ENCODE results near the gene GRB14.

The GRB14 gene

DNA sequence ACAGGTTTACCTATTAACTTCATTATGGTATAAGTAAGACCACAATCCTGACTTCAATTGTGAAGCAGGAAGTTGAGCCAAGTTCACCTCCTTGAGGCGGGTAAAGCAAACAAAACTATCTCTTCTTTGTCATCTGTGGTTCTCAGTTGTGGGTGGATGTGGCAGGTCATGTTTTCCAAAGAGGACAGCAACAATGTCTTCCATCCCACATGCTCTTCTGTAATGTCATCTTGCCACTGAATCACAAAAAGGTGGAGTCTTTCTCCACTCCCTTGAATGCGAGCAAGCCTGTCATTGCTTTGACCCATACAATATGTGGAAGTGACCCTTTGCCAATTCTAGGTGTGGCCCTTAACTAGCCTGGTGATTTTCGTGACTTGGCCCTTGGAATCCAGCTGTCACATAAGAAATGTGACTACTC lies 98.7 kb downstream of the GRB14 start:
- Histone ChIP-seq H3K9me3 (ENCODE audit: insufficient read depth, low read depth, low read length) (peaks cover 13% of the 10 kb centered on the region), H3K36me3 (ENCODE audit: insufficient read depth, low read length) (peaks cover 14% of the 10 kb centered on the region), H3K9ac (ENCODE audit: low read depth, low read length) (no peak overlapping the region), H3K4me3 (ENCODE audit: low read length) (no peak overlapping the region), H3K27ac (ENCODE audit: low read depth, low read length) (no peak overlapping the region), H3K27me3 (ENCODE audit: insufficient read depth, low read length) (no peaks in the 10 kb centered on the region), H3K4me1 (ENCODE audit: insufficient read depth, low read length) (no peaks in the 10 kb centered on the region)
- 90% methylated on average over 3 of the region's 3 CpGs for WGBS

DNA sequence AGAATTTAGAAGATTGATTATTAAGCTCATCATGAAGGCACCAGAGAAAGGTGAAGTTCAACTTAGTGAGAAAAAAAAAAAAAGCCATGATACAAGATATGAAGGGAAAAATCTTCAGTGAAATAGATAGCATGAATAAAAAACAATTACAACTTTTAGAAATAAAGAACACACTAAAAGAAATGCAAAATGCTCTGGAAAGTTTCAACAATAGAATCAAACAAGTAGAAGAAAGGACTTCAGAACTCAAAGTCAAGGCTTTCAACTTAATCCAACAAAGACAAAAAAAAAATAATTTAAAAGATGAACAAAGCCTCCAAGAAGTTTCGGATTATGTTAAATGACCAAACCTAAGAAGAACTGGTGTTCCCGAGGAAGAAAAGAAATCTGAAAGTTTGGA lies 105.5 kb downstream of the GRB14 start:
- Histone ChIP-seq H3K27me3 (ENCODE audit: insufficient read depth, low read length) (no peaks in the 10 kb centered on the region), H3K36me3 (ENCODE audit: insufficient read depth, low read length) (peaks cover 6% of the 10 kb centered on the region; the same call in 1 of the 2 replicates), H3K4me1 (ENCODE audit: insufficient read depth, low read length) (no peaks in the 10 kb centered on the region), H3K9me3 (ENCODE audit: insufficient read depth, low read depth, low read length) (peaks cover 13% of the 10 kb centered on the region), H3K27ac (ENCODE audit: low read depth, low read length) (no peak overlapping the region), H3K4me3 (ENCODE audit: low read length) (no peak overlapping the region), H3K9ac (ENCODE audit: low read depth, low read length) (no peak overlapping the region)
- WGBS, result 95% methylated on average over 2 of the region's 2 CpGs

DNA sequence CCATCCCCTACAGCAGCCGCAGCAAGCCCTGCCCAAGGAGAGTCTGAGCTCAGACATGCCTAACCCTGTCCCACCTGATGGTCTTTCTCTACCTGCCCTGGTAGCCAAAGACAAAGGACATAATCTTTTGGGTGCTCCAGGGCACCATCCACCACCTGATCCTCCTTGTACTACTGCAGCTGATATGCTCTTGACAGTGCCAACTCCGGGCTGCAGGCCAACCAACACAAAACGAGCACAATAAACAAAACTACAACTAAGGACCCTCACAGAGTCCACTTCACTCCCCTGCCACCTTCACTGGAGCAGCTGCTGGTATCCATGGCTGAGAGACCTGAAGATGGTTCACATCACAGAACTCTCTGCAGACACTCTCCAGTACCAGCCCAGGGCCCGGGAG lies 106.3 kb downstream of the GRB14 start:
- Histone ChIP-seq H3K4me3 (ENCODE audit: low read length) (no peak overlapping the region), H3K9me3 (ENCODE audit: insufficient read depth, low read depth, low read length) (peaks cover 13% of the 10 kb centered on the region), H3K27me3 (ENCODE audit: insufficient read depth, low read length) (no peaks in the 10 kb centered on the region), H3K4me1 (ENCODE audit: insufficient read depth, low read length) (no peaks in the 10 kb centered on the region), H3K36me3 (ENCODE audit: insufficient read depth, low read length) (0 out of 2 replicates have a peak, but pooled peaks cover 3% of the 10 kb centered on the region), H3K9ac (ENCODE audit: low read depth, low read length) (no peak overlapping the region), H3K27ac (ENCODE audit: low read depth, low read length) (no peak overlapping the region)
- WGBS, result 92% methylated on average over 4 of the region's 4 CpGs

DNA sequence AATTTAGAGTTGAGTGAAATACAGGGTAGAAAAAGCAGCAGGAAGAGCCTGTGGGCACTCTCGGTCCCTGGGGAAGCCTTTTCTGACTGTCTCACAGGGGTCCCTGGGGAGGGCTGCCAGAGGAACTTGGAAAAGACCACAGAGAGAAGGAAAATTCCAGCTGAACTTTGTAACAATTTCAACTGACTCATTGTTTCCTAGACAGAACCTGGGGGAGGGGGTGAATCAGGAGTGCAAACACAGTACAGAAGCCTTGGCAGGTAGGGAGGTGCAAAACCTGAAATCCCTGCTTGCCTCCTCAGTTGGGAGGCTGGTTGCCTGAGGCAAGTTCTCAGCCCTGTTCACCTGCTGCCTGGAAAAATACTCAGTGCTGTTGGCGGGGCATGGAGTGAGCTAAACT lies 106.8 kb downstream of the GRB14 start:
- Histone ChIP-seq H3K9ac (ENCODE audit: low read depth, low read length) (no peak overlapping the region), H3K36me3 (ENCODE audit: insufficient read depth, low read length) (no peaks in the 10 kb centered on the region), H3K4me1 (ENCODE audit: insufficient read depth, low read length) (no peaks in the 10 kb centered on the region), H3K4me3 (ENCODE audit: low read length) (no peak overlapping the region), H3K27me3 (ENCODE audit: insufficient read depth, low read length) (no peaks in the 10 kb centered on the region), H3K27ac (ENCODE audit: low read depth, low read length) (no peak overlapping the region; the same call in 1 of the 2 replicates), H3K9me3 (ENCODE audit: insufficient read depth, low read depth, low read length) (peaks cover 9% of the 10 kb centered on the region)
- 90% methylated on average over 2 of the region's 2 CpGs for WGBS

DNA sequence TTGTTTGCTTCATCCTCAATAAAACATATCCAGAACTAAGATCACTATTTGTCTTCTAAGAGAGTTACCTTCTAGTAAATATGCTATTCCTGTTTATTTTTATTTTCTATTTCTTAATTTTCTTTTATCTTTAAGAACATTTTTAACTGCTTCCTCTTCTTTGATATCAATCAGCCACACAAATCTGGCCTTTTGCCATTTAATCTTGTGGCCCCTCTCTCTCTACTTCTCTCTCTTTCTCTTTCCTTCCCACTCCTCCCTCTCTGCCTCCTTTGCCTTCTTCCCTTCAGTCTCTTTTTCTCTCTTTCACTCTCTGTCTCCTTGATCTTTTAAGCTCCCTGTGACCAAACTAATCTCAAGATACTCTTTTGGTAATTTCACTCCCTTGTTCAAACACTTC lies 108.4 kb downstream of the GRB14 start:
- no peaks in the 10 kb centered on the region for H3K4me1 ChIP-seq (ENCODE audit: insufficient read depth, low read length)
- no peak overlapping the region for H3K27ac ChIP-seq (ENCODE audit: low read depth, low read length)
- H3K9ac ChIP-seq (ENCODE audit: low read depth, low read length), result no peak overlapping the region

DNA sequence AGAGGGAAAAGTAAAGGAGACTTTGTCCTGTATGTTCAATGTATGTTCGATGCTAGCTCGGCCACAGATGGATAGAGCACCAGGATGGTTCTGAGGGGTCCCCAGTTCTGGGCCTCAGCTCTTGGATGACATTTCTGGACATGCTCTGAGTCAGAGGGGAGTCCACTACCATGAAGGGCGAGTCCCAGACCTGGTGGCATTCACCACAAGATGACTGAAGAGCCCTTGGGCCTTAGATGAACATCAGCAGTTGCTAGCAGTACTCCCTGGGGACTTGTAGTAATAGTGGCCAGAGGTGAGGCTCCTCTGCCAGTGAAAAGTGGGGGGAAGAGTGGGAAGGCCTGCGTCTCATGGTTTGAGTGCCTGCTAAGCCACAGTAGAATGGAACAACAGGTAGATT lies 109.5 kb downstream of the GRB14 start:
- H3K9ac ChIP-seq (ENCODE audit: low read depth, low read length), result no peak overlapping the region
- H3K27ac ChIP-seq (ENCODE audit: low read depth, low read length), result no peak overlapping the region
- no peaks in the 10 kb centered on the region for H3K36me3 ChIP-seq (ENCODE audit: insufficient read depth, low read length)
- WGBS, result 92% methylated on average over 4 of the region's 4 CpGs
- no peaks in the 10 kb centered on the region for H3K27me3 ChIP-seq (ENCODE audit: insufficient read depth, low read length)
- H3K9me3 ChIP-seq (ENCODE audit: insufficient read depth, low read depth, low read length), result no peaks in the 10 kb centered on the region
- H3K4me1 ChIP-seq (ENCODE audit: insufficient read depth, low read length), result no peaks in the 10 kb centered on the region
- H3K4me3 ChIP-seq (ENCODE audit: low read length), result no peak overlapping the region

More for the DNA sequence above, 108.4 kb downstream of the GRB14 start:
- no peaks in the 10 kb centered on the region for H3K36me3 ChIP-seq (ENCODE audit: insufficient read depth, low read length)
- H3K4me3 ChIP-seq (ENCODE audit: low read length), result no peak overlapping the region
- H3K27me3 ChIP-seq (ENCODE audit: insufficient read depth, low read length), result no peaks in the 10 kb centered on the region
- no peaks in the 10 kb centered on the region for H3K9me3 ChIP-seq (ENCODE audit: insufficient read depth, low read depth, low read length)

DNA sequence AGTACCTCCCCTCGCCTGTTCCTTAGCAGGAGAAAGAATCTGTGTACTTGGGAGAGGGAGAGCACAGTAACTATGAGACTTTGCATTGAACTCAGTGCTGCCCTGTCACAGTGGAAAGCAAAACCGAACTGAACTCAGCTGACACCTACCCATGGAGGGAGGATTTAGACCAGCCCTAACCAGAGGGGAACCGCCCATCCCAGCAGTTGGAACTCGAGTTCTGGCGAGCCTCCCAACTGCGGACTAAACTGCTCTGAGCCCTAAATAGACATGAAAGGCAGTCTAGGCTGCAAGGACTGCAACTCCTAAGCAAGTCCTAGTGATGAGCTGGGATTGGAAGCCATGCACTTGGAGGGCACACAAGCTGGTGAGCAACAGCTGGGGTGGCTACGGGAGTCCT lies 110.4 kb downstream of the GRB14 start:
- Histone ChIP-seq H3K4me3 (ENCODE audit: low read length) (no peak overlapping the region), H3K27ac (ENCODE audit: low read depth, low read length) (no peak overlapping the region), H3K4me1 (ENCODE audit: insufficient read depth, low read length) (no peaks in the 10 kb centered on the region), H3K9me3 (ENCODE audit: insufficient read depth, low read depth, low read length) (no peaks in the 10 kb centered on the region), H3K36me3 (ENCODE audit: insufficient read depth, low read length) (no peaks in the 10 kb centered on the region), H3K27me3 (ENCODE audit: insufficient read depth, low read length) (no peaks in the 10 kb centered on the region), H3K9ac (ENCODE audit: low read depth, low read length) (no peak overlapping the region)
- WGBS, result 96% methylated on average over 7 of the region's 7 CpGs

DNA sequence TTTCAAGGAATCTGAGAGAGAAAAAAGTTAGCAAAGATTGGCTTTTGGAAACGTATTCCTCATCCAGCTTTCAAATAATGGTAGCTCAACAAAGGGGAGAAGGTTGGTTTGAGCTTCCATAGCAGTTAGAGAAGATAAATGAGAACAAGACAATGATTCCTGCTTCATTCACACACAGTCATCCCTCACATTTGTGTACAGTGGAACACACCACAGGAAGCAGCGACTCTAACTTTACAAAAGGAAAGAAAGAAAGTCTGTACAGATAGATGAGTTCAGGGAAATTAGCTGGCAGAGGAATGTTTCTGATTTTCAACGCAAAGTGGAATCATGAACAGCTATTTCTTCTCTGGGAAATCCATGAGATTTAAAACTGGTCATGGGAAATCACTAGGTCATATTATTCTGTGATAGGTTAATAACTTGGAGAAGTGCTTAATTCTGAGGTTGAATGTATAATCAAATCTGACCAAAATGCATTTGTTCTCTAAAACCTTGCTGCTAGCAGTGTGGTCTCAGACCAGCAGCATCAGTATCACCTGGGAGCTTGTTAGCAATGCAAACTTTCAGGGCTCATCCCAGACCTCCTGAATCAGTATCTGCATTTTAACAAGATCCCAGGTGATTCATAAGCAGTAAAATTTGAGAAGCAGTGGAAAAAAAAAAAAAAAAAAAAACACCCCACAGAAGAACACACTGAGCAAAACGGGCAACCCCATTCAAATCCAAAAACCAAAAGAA lies 112.0 kb downstream of the GRB14 start:
- H3K27me3 ChIP-seq (ENCODE audit: insufficient read depth, low read length), result no peaks in the 10 kb centered on the region
- H3K36me3 ChIP-seq (ENCODE audit: insufficient read depth, low read length), result no peaks in the 10 kb centered on the region
- no peak overlapping the region for H3K4me3 ChIP-seq (ENCODE audit: low read length)
- WGBS, result 91% methylated on average over 3 of the region's 4 CpGs
- no peak overlapping the region for H3K9ac ChIP-seq (ENCODE audit: low read depth, low read length)
- H3K27ac ChIP-seq (ENCODE audit: low read depth, low read length), result no peak overlapping the region
- H3K4me1 ChIP-seq (ENCODE audit: insufficient read depth, low read length), result no peaks in the 10 kb centered on the region
- no peaks in the 10 kb centered on the region for H3K9me3 ChIP-seq (ENCODE audit: insufficient read depth, low read depth, low read length)

DNA sequence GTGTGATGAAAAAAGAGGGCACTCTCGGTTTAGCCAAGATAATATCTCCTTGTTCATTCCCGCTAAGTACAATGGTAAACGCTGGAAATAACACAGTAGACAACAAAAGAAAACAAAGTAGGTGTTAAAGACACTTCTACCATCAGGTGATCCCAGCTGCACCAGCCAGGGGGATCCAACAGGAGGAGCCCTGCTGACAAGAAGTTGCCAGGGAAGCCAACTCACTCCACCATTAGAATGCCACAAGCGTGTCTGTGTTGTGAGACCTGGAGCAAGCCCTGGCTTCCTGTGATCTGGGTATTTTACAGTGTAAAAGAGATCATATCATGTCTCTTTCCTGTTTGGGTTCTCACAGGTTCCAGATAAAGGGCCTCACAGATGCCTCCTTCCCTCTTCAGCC lies 117.0 kb downstream of the GRB14 start:
- no peak overlapping the region for H3K9ac ChIP-seq (ENCODE audit: low read depth, low read length)
- H3K36me3 ChIP-seq (ENCODE audit: insufficient read depth, low read length), result no peaks in the 10 kb centered on the region
- 91% methylated on average over 4 of the region's 4 CpGs for WGBS

DNA sequence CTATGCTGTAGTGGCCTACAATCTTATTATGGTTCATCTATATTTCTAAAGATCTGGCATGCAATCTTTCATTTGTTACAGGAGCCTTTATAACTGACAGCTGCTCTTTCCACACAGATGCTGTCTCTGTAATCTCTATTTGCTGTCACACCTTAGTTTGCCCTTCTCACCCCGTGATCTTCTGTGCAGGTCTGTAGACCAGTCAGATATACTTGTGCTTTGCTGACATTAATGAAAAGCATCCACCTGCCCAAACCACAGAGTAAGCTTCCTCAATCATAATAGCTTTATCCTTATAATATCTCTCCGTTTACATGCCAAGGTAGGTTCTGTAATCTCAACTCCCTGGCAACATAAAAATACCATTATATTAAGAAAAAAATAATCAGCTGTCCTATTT lies 122.4 kb downstream of the GRB14 start:
- no peak overlapping the region for H3K27ac ChIP-seq (ENCODE audit: low read depth, low read length)
- 91% methylated on average over 2 of the region's 2 CpGs for WGBS
- H3K9me3 ChIP-seq (ENCODE audit: insufficient read depth, low read depth, low read length), result no peaks in the 10 kb centered on the region
- no peaks in the 10 kb centered on the region for H3K27me3 ChIP-seq (ENCODE audit: insufficient read depth, low read length)
- H3K36me3 ChIP-seq (ENCODE audit: insufficient read depth, low read length), result peaks cover 7% of the 10 kb centered on the region; the same call in 1 of the 2 replicates
- H3K9ac ChIP-seq (ENCODE audit: low read depth, low read length), result no peak overlapping the region
- no peak overlapping the region for H3K4me3 ChIP-seq (ENCODE audit: low read length)
- peaks cover 3% of the 10 kb centered on the region; the same call in 1 of the 2 replicates for H3K4me1 ChIP-seq (ENCODE audit: insufficient read depth, low read length)

More for the DNA sequence above, 117.0 kb downstream of the GRB14 start:
- Histone ChIP-seq H3K27me3 (ENCODE audit: insufficient read depth, low read length) (no peaks in the 10 kb centered on the region), H3K4me3 (ENCODE audit: low read length) (no peak overlapping the region), H3K9me3 (ENCODE audit: insufficient read depth, low read depth, low read length) (no peaks in the 10 kb centered on the region), H3K27ac (ENCODE audit: low read depth, low read length) (no peak overlapping the region), H3K4me1 (ENCODE audit: insufficient read depth, low read length) (no peaks in the 10 kb centered on the region)

DNA sequence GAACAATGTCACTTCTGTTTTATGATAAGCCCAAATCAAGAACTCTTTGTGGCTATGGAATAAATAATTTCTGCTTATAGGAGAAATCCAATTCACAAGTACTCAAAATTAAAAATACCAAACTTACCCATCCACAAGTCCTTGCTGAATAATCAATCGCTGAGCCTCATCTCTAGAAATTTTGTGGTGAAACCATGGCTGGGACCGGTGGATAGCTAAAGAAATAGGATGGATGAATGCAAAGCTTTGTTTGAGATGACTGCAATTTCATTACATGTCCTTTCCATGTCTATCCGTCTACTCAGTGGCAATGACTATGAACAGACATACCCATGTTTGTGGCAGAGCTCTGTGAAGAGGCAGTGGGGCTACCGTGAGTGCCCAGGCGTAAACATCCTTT lies 124.4 kb downstream of the GRB14 start:
- no peak overlapping the region for H3K4me3 ChIP-seq (ENCODE audit: low read length)
- peaks cover 11% of the 10 kb centered on the region; the same call in 1 of the 2 replicates for H3K36me3 ChIP-seq (ENCODE audit: insufficient read depth, low read length)
- 94% methylated on average over 5 of the region's 5 CpGs for WGBS
- no peak overlapping the region for H3K9ac ChIP-seq (ENCODE audit: low read depth, low read length)
- H3K9me3 ChIP-seq (ENCODE audit: insufficient read depth, low read depth, low read length), result no peaks in the 10 kb centered on the region
- H3K27ac ChIP-seq (ENCODE audit: low read depth, low read length), result no peak overlapping the region
- H3K27me3 ChIP-seq (ENCODE audit: insufficient read depth, low read length), result no peaks in the 10 kb centered on the region
- H3K4me1 ChIP-seq (ENCODE audit: insufficient read depth, low read length), result peaks cover 3% of the 10 kb centered on the region; the same call in 1 of the 2 replicates
